B cell (primary cell): ENCODE measurements around the gene STMN3.

Experiments used
- CTCF ChIP-seq: fragments of 200-600 bp; IDR thresholded peaks from one replicate; pipeline ENCODE4 v1.8.0; 2022; ENCODE audit warnings: antibody characterized with exemption, mild to moderate bottlenecking
- EZH2 ChIP-seq: IDR thresholded peaks from 2 replicates; pipeline ENCODE4 v1.6.1; 2012; ENCODE audit warnings: borderline replicate concordance, low read depth, mild to moderate bottlenecking, moderate library complexity, low read length; ENCODE audit not compliant: insufficient read depth, poor library complexity, severe bottlenecking

- TF ChIP-seq CTCF (no peak), EZH2 (no peak)
These were observed 55.4 kb downstream of the STMN3 start for GRCh38 chr20:63597651-63598478.
